GM10248 (cell line): ENCODE results near the gene TARBP1.

Source experiments
- CTCF ChIA-PET: fragments of 300-600 bp; sonication (Branson Sonifier 250); formaldehyde crosslinking; extraction: SDS; loops from one replicate; lab custom pipeline; 2021; ENCODE audit warnings: antibody characterized with exemption; lab: Yijun Ruan, JAX
- POLR2A ChIA-PET: fragments of 350-650 bp; sonication (Branson Sonifier 250); formaldehyde crosslinking; extraction: SDS; loops from one replicate; lab custom pipeline; 2020; ENCODE audit warnings: antibody characterized with exemption; lab: Yijun Ruan, JAX
- DNase-seq: peaks from one replicate; pipeline ENCODE4 v3.0.0; 2012; ENCODE audit errors: extremely low spot score
- CTCF ChIP-seq: IDR thresholded peaks from 2 replicates; pipeline ENCODE4 v1.5.1; 2012; ENCODE audit warnings: mild to moderate bottlenecking, low read depth; ENCODE audit errors: extremely low read depth, missing control alignments, control extremely low read depth

Gene TARBP1

GRCh38 chr1:234396871-234397270, 82.1 kb downstream of the TARBP1 start:
- CTCF ChIA-PET = no interaction called here
- POLR2A ChIA-PET = no interaction called here
- DNase-seq = no peak
- no peak for TF ChIP-seq CTCF

- no peak for DNase-seq
- ChIA-PET POLR2A (no interaction called here), CTCF (interaction anchor here (1.2 kb wide), 1 partner anchor 86 kb away, joined by 3 read pairs; no protein-coding TSS in a partner anchor)
- TF ChIP-seq CTCF = no peak
These were observed 82.9 kb downstream of the TARBP1 start for GRCh38 chr1:234396092-234396491.

GRCh38 chr1:234395297-234395696, 83.7 kb downstream of the TARBP1 start:
- no peak for TF ChIP-seq CTCF
- CTCF ChIA-PET = interaction anchor here (1.2 kb wide), 1 partner anchor 86 kb away, joined by 3 read pairs; no protein-coding TSS in a partner anchor
- POLR2A ChIA-PET = no interaction called here

GRCh38 chr1:234393190-234393589, 85.8 kb downstream of the TARBP1 start:
- DNase-seq = no peak
- no peak for TF ChIP-seq CTCF
- ChIA-PET CTCF (interaction anchor here (1.0 to 2.0 kb wide), 2 partner anchors 9 to 10 kb away, joined by 4 read pairs; no protein-coding TSS in a partner anchor), POLR2A (interaction anchor here (0.7 kb wide), 1 partner anchor 741 kb away, joined by 6 read pairs; no protein-coding TSS in a partner anchor)

More at GRCh38 chr1:234395297-234395696, 83.7 kb downstream of the TARBP1 start:
- DNase-seq = no peak

- ChIA-PET POLR2A (interaction anchor here (0.6 kb wide), 1 partner anchor 10 kb away, joined by 4 read pairs; no protein-coding TSS in a partner anchor), CTCF (no interaction called here)
- DNase-seq = no peak
- no peak for TF ChIP-seq CTCF
These were observed 90.9 kb downstream of the TARBP1 start for GRCh38 chr1:234388094-234388493.

- no peak for DNase-seq
- TF ChIP-seq CTCF = no peak
- POLR2A ChIA-PET = no interaction called here
- CTCF ChIA-PET = interaction anchor here (1.0 kb wide), 1 partner anchor 12 kb away, joined by 3 read pairs; the partner anchor contains the start of gene COA6
These were observed 92.9 kb downstream of the TARBP1 start for GRCh38 chr1:234386122-234386521.
